Right lobe of liver (tissue), 4 donors: ENCODE data around the gene NUBPL.

Experiments used
- POLR2A ChIP-seq: fragments of 450-650 bp; IDR thresholded peaks from one replicate; pipeline ENCODE4 v1.6.1; 2017; ENCODE audit warnings: antibody characterized with exemption, mild to moderate bottlenecking
- TF ChIP-seq, protein P1 (sequence below), 4 donors: fragments of 200-600 bp in 3 of 4; fragments of 450-650 bp in 1 of 4; IDR thresholded peaks; one replicate each; pipeline versions ENCODE4 v1.5.1 to v1.8.0; 2016 to 2022; ENCODE audit warnings: antibody characterized with exemption in 4 of 4, mild to moderate bottlenecking in 2 of 4
- donor health status: DM: no; HTN: no; CAD: no.
- donor health status: DM: no; HTN: no; CAD: no.
- donor health status: DM: no; HTN: yes; CAD: no.

DNA sequence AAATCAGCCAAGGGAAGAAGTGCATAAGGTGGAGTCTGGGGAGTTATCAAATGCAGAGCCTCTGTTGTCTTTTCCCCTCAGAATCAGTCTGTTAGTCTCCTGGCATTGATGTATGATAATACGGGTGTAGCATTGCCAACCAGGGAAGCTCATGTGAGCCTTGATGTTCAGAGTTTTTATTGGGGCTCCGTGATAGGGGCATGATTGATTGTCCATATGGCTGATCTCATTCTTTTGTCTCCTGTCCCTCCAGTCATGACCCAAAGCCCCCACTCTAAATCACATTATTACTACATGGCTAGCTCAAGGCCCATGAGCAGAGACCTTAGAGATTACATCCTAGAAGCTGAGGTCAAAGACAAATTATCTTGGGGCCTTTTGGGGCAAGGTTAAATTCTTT is 140.9 kb downstream of the NUBPL start:
- TF ChIP-seq, protein P1, sequence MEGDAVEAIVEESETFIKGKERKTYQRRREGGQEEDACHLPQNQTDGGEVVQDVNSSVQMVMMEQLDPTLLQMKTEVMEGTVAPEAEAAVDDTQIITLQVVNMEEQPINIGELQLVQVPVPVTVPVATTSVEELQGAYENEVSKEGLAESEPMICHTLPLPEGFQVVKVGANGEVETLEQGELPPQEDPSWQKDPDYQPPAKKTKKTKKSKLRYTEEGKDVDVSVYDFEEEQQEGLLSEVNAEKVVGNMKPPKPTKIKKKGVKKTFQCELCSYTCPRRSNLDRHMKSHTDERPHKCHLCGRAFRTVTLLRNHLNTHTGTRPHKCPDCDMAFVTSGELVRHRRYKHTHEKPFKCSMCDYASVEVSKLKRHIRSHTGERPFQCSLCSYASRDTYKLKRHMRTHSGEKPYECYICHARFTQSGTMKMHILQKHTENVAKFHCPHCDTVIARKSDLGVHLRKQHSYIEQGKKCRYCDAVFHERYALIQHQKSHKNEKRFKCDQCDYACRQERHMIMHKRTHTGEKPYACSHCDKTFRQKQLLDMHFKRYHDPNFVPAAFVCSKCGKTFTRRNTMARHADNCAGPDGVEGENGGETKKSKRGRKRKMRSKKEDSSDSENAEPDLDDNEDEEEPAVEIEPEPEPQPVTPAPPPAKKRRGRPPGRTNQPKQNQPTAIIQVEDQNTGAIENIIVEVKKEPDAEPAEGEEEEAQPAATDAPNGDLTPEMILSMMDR (IDR thresholded peaks at IDR 0.05) = no peak
- TF ChIP-seq POLR2A = no peak
